Endothelial cell of umbilical vein (primary cell): ENCODE results near the gene SELPLG. TPM values are rescaled to one million over a fixed set of nuclear protein-coding genes. Genes with fewer than 3 reads are reported as not detected.

ENCODE experiments used
- BruUV-seq: library from RNA; stranded (reverse); fragments of 400-500 nt; replicated peaks from 2 replicates; lab custom pipeline; 2021; lab: Mats Ljungman, UMichigan
- CTCF ChIA-PET: fragments of 300-600, 350-600 bp; sonication (Branson Sonifier 250); formaldehyde crosslinking; loops from one replicate; lab custom pipeline; 2021; ENCODE audit warnings: antibody characterized with exemption, inconsistent platforms; lab: Charles Lee
- POLR2A ChIA-PET: fragments of 300-600, 350-600 bp; sonication (Branson Sonifier 250); formaldehyde crosslinking; loops from one replicate; lab custom pipeline; 2021; ENCODE audit warnings: antibody characterized with exemption, inconsistent platforms; lab: Charles Lee
- DNase-seq: peaks from one replicate; pipeline ENCODE4 v3.0.0-alpha.2; 2011; ENCODE audit warnings: low read depth, low spot score
- FAIRE-seq: peaks from 2 replicates; lab custom pipeline; 2011; peaks lifted over from hg19 to GRCh38; lab: Jason Lieb, UNC
- H2AFZ ChIP-seq: 2 replicates; pipeline ENCODE4 v1.6.0; 2012; ENCODE audit warnings: low read depth, low read length, control low read depth, inconsistent platforms
- H3K27ac ChIP-seq: 2 replicates; pipeline ENCODE4 v1.5.1; 2011; ENCODE audit warnings: low read depth, mild to moderate bottlenecking, control low read depth, low read length, moderate library complexity; ENCODE audit not compliant: insufficient read depth
- H3K27me3 ChIP-seq, 2 experiments: 2 replicates each; pipeline versions ENCODE4 v1.6.0 to v1.6.1; 2011; ENCODE audit warnings: low read length in 2 of 2, mixed read lengths in 1 of 2; ENCODE audit not compliant: control insufficient read depth in 2 of 2, insufficient read depth in 2 of 2
- H3K36me3 ChIP-seq, 2 experiments: 2 replicates in 1 of 2; 3 replicates in 1 of 2; pipeline ENCODE4 v1.5.1; 2011; ENCODE audit warnings: low read length in 2 of 2, mild to moderate bottlenecking in 1 of 2, moderate library complexity in 1 of 2; ENCODE audit not compliant: control insufficient read depth in 2 of 2, insufficient read depth in 2 of 2; ENCODE audit errors: extremely low read depth in 1 of 2
- H3K4me1 ChIP-seq: 3 replicates; pipeline ENCODE4 v1.5.1; 2011; ENCODE audit warnings: mild to moderate bottlenecking, low read length; ENCODE audit not compliant: control insufficient read depth, insufficient read depth; ENCODE audit errors: extremely low read depth
- H3K4me2 ChIP-seq: 2 replicates; pipeline ENCODE4 v1.6.1; 2011; ENCODE audit warnings: low read length, control low read depth, mixed read lengths; ENCODE audit not compliant: insufficient read depth
- H3K4me3 ChIP-seq, 3 experiments: fragments of 200-600 bp in 1 of 3; sonication (generic), shearing (Covaris generic) in 1 of 3; replicated peaks in 1 of 3; 2 replicates each; pipeline ENCODE4 v1.5.1; 2011 to 2016; ENCODE audit warnings: control low read depth in 3 of 3, low read length in 3 of 3, mild to moderate bottlenecking in 2 of 3, inconsistent platforms in 1 of 3, low read depth in 1 of 3, moderate library complexity in 1 of 3; ENCODE audit not compliant: insufficient read depth in 1 of 3
- H3K79me2 ChIP-seq: 2 replicates; pipeline ENCODE4 v1.6.0; 2012; ENCODE audit warnings: low read length, inconsistent platforms; ENCODE audit not compliant: control insufficient read depth, insufficient read depth
- H3K9ac ChIP-seq: replicated peaks from 2 replicates; pipeline ENCODE3; 2011; ENCODE audit warnings: low read length, control low read depth; ENCODE audit not compliant: insufficient read depth; ENCODE audit errors: extremely low read depth
- H3K9me1 ChIP-seq: replicated peaks from 3 replicates; pipeline ENCODE4 v1.6.0; 2011; ENCODE audit warnings: mild to moderate bottlenecking, low read length; ENCODE audit not compliant: control insufficient read depth, insufficient read depth; ENCODE audit errors: extremely low read depth
- H3K9me3 ChIP-seq: replicated peaks from 2 replicates; pipeline ENCODE4 v1.5.1; 2012; ENCODE audit warnings: low read length, inconsistent platforms; ENCODE audit not compliant: control insufficient read depth, insufficient read depth
- H4K20me1 ChIP-seq: replicated peaks from 2 replicates; pipeline ENCODE3; 2011; ENCODE audit warnings: mild to moderate bottlenecking, low read length; ENCODE audit not compliant: control insufficient read depth, insufficient read depth; ENCODE audit errors: extremely low read depth
- EZH2 ChIP-seq: IDR thresholded peaks from 2 replicates; pipeline ENCODE4 v1.6.1; 2012; ENCODE audit warnings: borderline replicate concordance, low read depth, mild to moderate bottlenecking, moderate library complexity, low read length, inconsistent platforms; ENCODE audit not compliant: severe bottlenecking
- FOS ChIP-seq: IDR thresholded peaks from 2 replicates; pipeline ENCODE4 v1.6.1; 2011; ENCODE audit warnings: mild to moderate bottlenecking, low read length, moderate library complexity, borderline replicate concordance; ENCODE audit not compliant: insufficient read depth
- GATA2 ChIP-seq: IDR thresholded peaks from 2 replicates; pipeline ENCODE4 v1.7.0; 2011; ENCODE audit warnings: low read depth, mild to moderate bottlenecking, moderate library complexity, mixed read lengths, low read length; ENCODE audit not compliant: insufficient read length, insufficient read depth
- JUN ChIP-seq: IDR thresholded peaks from 2 replicates; pipeline ENCODE4 v1.6.1; 2011; ENCODE audit warnings: borderline replicate concordance, low read depth; ENCODE audit not compliant: insufficient read length, insufficient read depth
- MYC ChIP-seq: IDR thresholded peaks from one replicate; pipeline ENCODE4 v1.6.1; 2011; ENCODE audit warnings: mild to moderate bottlenecking, low read depth, low read length
- POLR2A ChIP-seq: IDR thresholded peaks from 2 replicates; pipeline ENCODE4 v1.6.1; 2012; ENCODE audit warnings: low read depth, mild to moderate bottlenecking, control low read depth, low read length
- dilution Hi-C: fragments of 300-500 bp; cut with MboI; formaldehyde crosslinking; loops from one replicate; pipeline ENCODE4 v1.15.0; 2019; ENCODE audit warnings: low sequenced_read_pairs; ENCODE audit not compliant: extremely low pct_ligation_motif_present
- intact Hi-C: fragments of 100-400 bp; cut with micrococcal nuclease; formaldehyde crosslinking; loops from one replicate; pipeline ENCODE4 v1.10.0; 2022
- polyA plus RNA-seq, 4 experiments: library from polyadenylated mRNA; depleted of rRNA in 3 of 4; stranded (reverse) in 3 of 4; unstranded in 1 of 4; fragments of >200 nt; gene quantifications; 2 replicates each; pipeline versions ENCODE4 v1.2.1 to v1.2.3, GENCODE V29; 2011 to 2012; ENCODE audit warnings: missing spikeins in 1 of 4
- total RNA-seq: library from RNA; stranded (reverse); gene quantifications from 2 replicates; pipeline ENCODE4 v1.2.3, GENCODE V29; 2021
- TF ChIP-seq, protein P1 (sequence below), 2 donors: IDR thresholded peaks; 1 replicate in 1 of 2; 2 replicates in 1 of 2; pipeline ENCODE4 v1.5.1; 2011; ENCODE audit warnings: low read length in 2 of 2, mild to moderate bottlenecking in 2 of 2, moderate library complexity in 2 of 2, control low read depth in 1 of 2, inconsistent platforms in 1 of 2, low read depth in 1 of 2; ENCODE audit not compliant: insufficient read depth in 1 of 2; ENCODE audit errors: extremely low read depth in 1 of 2

SELPLG gene
- total and polyA plus RNA-seq, 2 donors (not counting 3 experiments of a cell fraction or from before 2014, with no cell fraction given): 1.0 to 1.2 TPM

DNA sequence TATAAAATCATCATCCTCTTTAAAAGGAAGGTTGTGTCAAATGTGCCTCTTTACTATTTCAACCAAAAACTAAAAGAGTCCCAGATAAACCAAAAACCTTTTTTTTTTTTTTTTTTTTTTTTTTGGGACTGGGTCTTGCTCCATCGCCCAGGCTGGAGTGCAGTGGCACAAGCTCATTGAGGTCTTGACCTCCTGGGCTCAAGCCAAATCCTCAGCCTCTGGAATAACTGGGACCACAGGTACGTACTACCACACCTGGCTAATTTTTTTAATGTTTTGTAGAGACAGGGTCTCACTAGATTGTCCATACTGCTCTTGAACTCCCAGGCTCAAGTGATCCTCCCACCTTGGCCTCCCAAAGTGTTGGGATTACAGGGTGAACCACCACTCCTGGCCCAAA is 16.4 kb upstream of the SELPLG start:
- H3K79me2 ChIP-seq: no peaks in the 10 kb centered on the region
- BruUV-seq: no TSS peak
- no peak overlapping the region for H2AFZ ChIP-seq
- H3K4me3 ChIP-seq: no peak overlapping the region
- DNase-seq (no peak), FAIRE-seq (no peak)
- dilution Hi-C loops (loop anchor here (25.0 kb wide), 1 partner anchor 187 kb away; no protein-coding TSS in a partner anchor), intact Hi-C loops (no loop called here)
- POLR2A ChIA-PET: no interaction called here
- no peaks in the 10 kb centered on the region for H4K20me1 ChIP-seq
- H3K9me1 ChIP-seq: no peaks in the 10 kb centered on the region
- no peaks in the 10 kb centered on the region for H3K27me3 ChIP-seq
- H3K36me3 ChIP-seq: peaks cover 14 to 22% of the 10 kb centered on the region in 2 experiments
- peaks cover 44% of the 10 kb centered on the region for H3K4me1 ChIP-seq
- H3K4me2 ChIP-seq: peak overlapping the region; percentile 10
- no peak for TF ChIP-seq FOS
- TF ChIP-seq POLR2A: no peak
- TF ChIP-seq, protein P1, sequence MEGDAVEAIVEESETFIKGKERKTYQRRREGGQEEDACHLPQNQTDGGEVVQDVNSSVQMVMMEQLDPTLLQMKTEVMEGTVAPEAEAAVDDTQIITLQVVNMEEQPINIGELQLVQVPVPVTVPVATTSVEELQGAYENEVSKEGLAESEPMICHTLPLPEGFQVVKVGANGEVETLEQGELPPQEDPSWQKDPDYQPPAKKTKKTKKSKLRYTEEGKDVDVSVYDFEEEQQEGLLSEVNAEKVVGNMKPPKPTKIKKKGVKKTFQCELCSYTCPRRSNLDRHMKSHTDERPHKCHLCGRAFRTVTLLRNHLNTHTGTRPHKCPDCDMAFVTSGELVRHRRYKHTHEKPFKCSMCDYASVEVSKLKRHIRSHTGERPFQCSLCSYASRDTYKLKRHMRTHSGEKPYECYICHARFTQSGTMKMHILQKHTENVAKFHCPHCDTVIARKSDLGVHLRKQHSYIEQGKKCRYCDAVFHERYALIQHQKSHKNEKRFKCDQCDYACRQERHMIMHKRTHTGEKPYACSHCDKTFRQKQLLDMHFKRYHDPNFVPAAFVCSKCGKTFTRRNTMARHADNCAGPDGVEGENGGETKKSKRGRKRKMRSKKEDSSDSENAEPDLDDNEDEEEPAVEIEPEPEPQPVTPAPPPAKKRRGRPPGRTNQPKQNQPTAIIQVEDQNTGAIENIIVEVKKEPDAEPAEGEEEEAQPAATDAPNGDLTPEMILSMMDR (IDR thresholded peaks at IDR 0.05; ENCODE audit: extremely low read depth in 1 of 2, insufficient read depth in 1 of 2, low read depth in 1 of 2, low read length in 2 of 2): no peak
- TF ChIP-seq GATA2: no peak
- no peak for TF ChIP-seq JUN
- no peak for TF ChIP-seq MYC
- no peak for TF ChIP-seq EZH2
- CTCF ChIA-PET: interaction anchor here (0.9 to 3.5 kb wide), 9 partner anchors 9 to 301 kb away, joined by 3 to 18 read pairs (median 5); no protein-coding TSS in a partner anchor
- no peak overlapping the region for H3K9ac ChIP-seq
- H3K9me3 ChIP-seq: no peaks in the 10 kb centered on the region
- H3K27ac ChIP-seq: peak overlapping the region; percentile 14
